MM.1S (cell line): Measurements from ENCODE around the gene TMEM97.

Source experiments
- DNase-seq: peaks from one replicate; pipeline ENCODE4 v3.0.0-alpha.2; 2015
- H2AFZ ChIP-seq: fragments of 300-600 bp; sonication (generic); 2 replicates; pipeline ENCODE4 v1.6.0; 2016; ENCODE audit warnings: antibody characterized with exemption, low read length
- H3F3A ChIP-seq: fragments of 300-600 bp; sonication (generic); 2 replicates; pipeline ENCODE4 v1.6.1; 2016; ENCODE audit warnings: mild to moderate bottlenecking, antibody characterized with exemption, low read length, moderate library complexity, mixed read lengths; ENCODE audit not compliant: insufficient read depth
- H3K27ac ChIP-seq: fragments of 300-600 bp; sonication (generic); 2 replicates; pipeline ENCODE4 v1.5.1; 2016; ENCODE audit warnings: mild to moderate bottlenecking, low read length
- H3K27me3 ChIP-seq: fragments of 300-600 bp; sonication (generic); replicated peaks from 2 replicates; pipeline ENCODE4 v1.6.0; 2016; ENCODE audit warnings: low read length; ENCODE audit not compliant: insufficient read depth
- H3K36me3 ChIP-seq: fragments of 300-600 bp; sonication (generic); replicated peaks from 2 replicates; pipeline ENCODE4 v1.6.1; 2016; ENCODE audit warnings: mild to moderate bottlenecking, low read length, mixed read lengths; ENCODE audit not compliant: insufficient read depth
- H3K4me1 ChIP-seq: fragments of 300-600 bp; sonication (generic); 2 replicates; pipeline ENCODE4 v1.6.1; 2016; ENCODE audit warnings: low read length, mixed read lengths
- H3K4me2 ChIP-seq: fragments of 300-600 bp; sonication (generic); 2 replicates; pipeline ENCODE4 v1.6.0; 2016; ENCODE audit warnings: low read depth, low read length
- H3K4me3 ChIP-seq: fragments of 300-600 bp; sonication (generic); 2 replicates; pipeline ENCODE4 v1.5.1; 2016; ENCODE audit warnings: low read length, mixed read lengths
- H3K79me2 ChIP-seq: fragments of 300-600 bp; sonication (generic); 2 replicates; pipeline ENCODE4 v1.6.1; 2016; ENCODE audit warnings: mixed run types, low read length, mixed read lengths
- H3K9ac ChIP-seq: fragments of 300-600 bp; sonication (generic); 2 replicates; pipeline ENCODE4 v1.6.1; 2016; ENCODE audit warnings: low read length, mixed read lengths
- H3K9me2 ChIP-seq: fragments of 300-600 bp; sonication (generic); replicated peaks from 2 replicates; pipeline ENCODE4 v1.6.1; 2016; ENCODE audit warnings: mild to moderate bottlenecking, low read length, mixed read lengths; ENCODE audit not compliant: insufficient read depth
- H3K9me3 ChIP-seq: fragments of 300-600 bp; sonication (generic); replicated peaks from 2 replicates; pipeline ENCODE4 v1.6.1; 2016; ENCODE audit warnings: mild to moderate bottlenecking, low read length, mixed read lengths; ENCODE audit not compliant: insufficient read depth
- H4K20me1 ChIP-seq: fragments of 300-600 bp; sonication (generic); 2 replicates; pipeline ENCODE4 v1.6.1; 2016; ENCODE audit warnings: mild to moderate bottlenecking, low read length, moderate library complexity, mixed read lengths; ENCODE audit not compliant: insufficient read depth
- CTCF ChIP-seq: fragments of 300-600 bp; sonication (generic); IDR thresholded peaks from 2 replicates; pipeline ENCODE4 v1.5.1; 2016; ENCODE audit warnings: antibody characterized with exemption, low read length, mixed read lengths
- EZH2 ChIP-seq: fragments of 300-600 bp; sonication (generic); optimal IDR thresholded peaks from 2 replicates; pipeline ENCODE3; 2017; ENCODE audit warnings: low read depth, mild to moderate bottlenecking, antibody characterized with exemption, low read length, mixed read lengths
- EZH2phosphoT487 ChIP-seq: fragments of 300-600 bp; sonication (generic); IDR thresholded peaks from 2 replicates; pipeline ENCODE4 v1.6.1; 2018; ENCODE audit warnings: antibody characterized with exemption, low read length

Gene TMEM97

GRCh38 chr17:28348979-28349378, 30.0 kb downstream of the TMEM97 start:
- H3K4me2 ChIP-seq: no peak overlapping the region
- no peaks in the 10 kb centered on the region for H3K27me3 ChIP-seq
- no peak for DNase-seq
- no peak overlapping the region for H3K9ac ChIP-seq
- H3K4me3 ChIP-seq: no peak overlapping the region
- peaks cover 14% of the 10 kb centered on the region for H3K4me1 ChIP-seq
- peaks cover 9% of the 10 kb centered on the region for H3F3A ChIP-seq
- TF ChIP-seq EZH2phosphoT487: no peak
- TF ChIP-seq EZH2: no peak
- no peak for TF ChIP-seq CTCF
- H3K27ac ChIP-seq: no peak overlapping the region
- no peak overlapping the region for H2AFZ ChIP-seq
- no peaks in the 10 kb centered on the region for H3K9me2 ChIP-seq
- H4K20me1 ChIP-seq: no peaks in the 10 kb centered on the region
- H3K79me2 ChIP-seq: no peaks in the 10 kb centered on the region
- H3K36me3 ChIP-seq: peaks cover 17% of the 10 kb centered on the region
- no peaks in the 10 kb centered on the region for H3K9me3 ChIP-seq

GRCh38 chr17:28350271-28350670, 31.3 kb downstream of the TMEM97 start:
- peaks cover 1% of the 10 kb centered on the region; the same call in 1 of the 2 replicates for H3K4me1 ChIP-seq
- no peak overlapping the region for H2AFZ ChIP-seq
- no peak overlapping the region for H3K27ac ChIP-seq
- no peak overlapping the region for H3K9ac ChIP-seq
- no peaks in the 10 kb centered on the region for H3K27me3 ChIP-seq
- no peak for DNase-seq
- no peak overlapping the region for H3K4me3 ChIP-seq
- no peaks in the 10 kb centered on the region for H4K20me1 ChIP-seq
- H3K9me2 ChIP-seq: no peaks in the 10 kb centered on the region
- TF ChIP-seq EZH2: no peak
- no peak for TF ChIP-seq EZH2phosphoT487
- no peak for TF ChIP-seq CTCF
- H3K4me2 ChIP-seq: no peak overlapping the region
- H3K36me3 ChIP-seq: peaks cover 17% of the 10 kb centered on the region
- H3K9me3 ChIP-seq: no peaks in the 10 kb centered on the region
- no peaks in the 10 kb centered on the region for H3F3A ChIP-seq
- H3K79me2 ChIP-seq: no peaks in the 10 kb centered on the region

- H3K4me1 ChIP-seq: peaks cover 18% of the 10 kb centered on the region
- peak within 1 kb of the TSS; percentile 28; the same call in 1 of the 2 replicates for H3K27ac ChIP-seq
These were observed 38.3 kb downstream of the TMEM97 start, which contains the start of gene POLDIP2 for GRCh38 chr17:28357061-28357900. POLDIP2 (minus strand) TSS chr17:28357527; CDS start chr17:28357448, 79 bp downstream.

More at GRCh38 chr17:28357061-28357900, 38.3 kb downstream of the TMEM97 start, which contains the start of gene POLDIP2:
- peaks cover 38% of the 10 kb centered on the region for H3K79me2 ChIP-seq
- DNase-seq: peak; percentile 97
- peak within 1 kb of the TSS; percentile 96 for H3K4me2 ChIP-seq
- peak within 1 kb of the TSS; percentile 97 for H3K4me3 ChIP-seq
- no peaks in the 10 kb centered on the region for H3F3A ChIP-seq
- no peaks in the 10 kb centered on the region for H4K20me1 ChIP-seq
- H3K9ac ChIP-seq: peak within 1 kb of the TSS; percentile 94
- no peaks in the 10 kb centered on the region for H3K9me2 ChIP-seq
- H3K36me3 ChIP-seq: peaks cover 2% of the 10 kb centered on the region
- TF ChIP-seq EZH2 (no peak), EZH2phosphoT487 (no peak), CTCF (no peak)
- H2AFZ ChIP-seq: peak within 1 kb of the TSS; percentile 85
- no peaks in the 10 kb centered on the region for H3K27me3 ChIP-seq
- no peaks in the 10 kb centered on the region for H3K9me3 ChIP-seq
